ENCODE measurements around the gene ICE1.
"Not testable (repeated sequence)": the region's sequence is repeated elsewhere in the genome, so short reads cannot be mapped to it uniquely, and the experiment has no call there.

- not testable (repeated sequence) for TF ChIP-seq CTCF (IDR thresholded peaks at IDR 0.05; ENCODE audit: insufficient read depth, low read length); POLR2AphosphoS5 (IDR thresholded peaks at IDR 0.05; ENCODE audit: low read depth); SPI1 (IDR thresholded peaks at IDR 0.05; ENCODE audit: borderline replicate concordance, low read depth)
Observed at GRCh38 chr5:5479578-5479977, 57.1 kb downstream of the ICE1 start.

Measured in HL-60 (cell line).